ENCODE results near the gene RAD51B. TPM values are rescaled to one million over a fixed set of nuclear protein-coding genes. Genes with fewer than 3 reads are reported as not detected.

Gene RAD51B
- total and polyA plus RNA-seq, 2 of the 13 experiments (the other 11 are each of a cell fraction or from before 2014, with no cell fraction given): 7.0 to 9.5 TPM

GRCh38 chr14:67819563-67820421 lies at the start of gene RAD51B (continued):
- TF ChIP-seq ZNF337 (CRISPR knock-in tag; IDR thresholded peaks at IDR 0.05; ENCODE audit: borderline replicate concordance, low read depth) (no peak), JUND (CRISPR knock-in tag; IDR thresholded peaks at IDR 0.05) (no peak), ZGPAT (CRISPR knock-in tag; IDR thresholded peaks at IDR 0.05) (0 out of 2 replicates have a peak, but pooled peaks have one; percentile 36), ATM (IDR thresholded peaks at IDR 0.05; ENCODE audit: borderline replicate concordance) (no peak), ZNF704 (CRISPR knock-in tag; IDR thresholded peaks at IDR 0.05; ENCODE audit: borderline replicate concordance) (no peak), SIX1 (CRISPR knock-in tag; IDR thresholded peaks at IDR 0.05; ENCODE audit: borderline replicate concordance) (no peak), ZNF780A (CRISPR knock-in tag; IDR thresholded peaks at IDR 0.05) (no peak), ZNF878 (CRISPR knock-in tag; IDR thresholded peaks at IDR 0.05) (no peak), AKNA (CRISPR knock-in tag; IDR thresholded peaks at IDR 0.05; ENCODE audit: borderline replicate concordance) (no peak), RFX5 (IDR thresholded peaks at IDR 0.05; ENCODE audit: low read depth, low read length) (no peak), IRF9 (CRISPR knock-in tag; IDR thresholded peaks at IDR 0.05; ENCODE audit: borderline replicate concordance) (no peak), MIER2 (CRISPR knock-in tag; IDR thresholded peaks at IDR 0.05) (no peak), MAFK (conservative IDR thresholded peaks at IDR 0.05 in 1 of 2, IDR thresholded peaks at IDR 0.05 in 1 of 2; ENCODE audit: low read length in 2 of 2) (no peak), BRD4 (CRISPR knock-in tag; IDR thresholded peaks at IDR 0.05) (no peak), ERF (CRISPR knock-in tag; IDR thresholded peaks at IDR 0.05) (no peak), KDM2A (CRISPR knock-in tag; IDR thresholded peaks at IDR 0.05; ENCODE audit: borderline replicate concordance, low read depth) (peak; percentile 50; the same call in 1 of the 2 replicates), RARG (CRISPR knock-in tag; IDR thresholded peaks at IDR 0.05; ENCODE audit: low read depth) (no peak), ETS1 (CRISPR knock-in tag; IDR thresholded peaks at IDR 0.05) (no peak), TOE1 (CRISPR knock-in tag; IDR thresholded peaks at IDR 0.05) (no peak)

Data from HepG2 (cell line).